K562 (cell line): ENCODE results near the gene TMEM86B. TPM values are rescaled to one million over a fixed set of nuclear protein-coding genes. Genes with fewer than 3 reads are reported as not detected.
A peak's percentile ranks its signal among the peaks of the same experiment; 100 is the strongest.

ENCODE experiments used
- BHLHE40 ChIP-seq: IDR thresholded peaks from 2 replicates; pipeline ENCODE4 v1.6.1; 2011; ENCODE audit warnings: low read length, improper control_type of control experiment
- CHCHD3 ChIP-seq: fragments of 250-450 bp; sonication (Bioruptor Pico); IDR thresholded peaks from 2 replicates; pipeline ENCODE4 v2.1.2; 2022; ENCODE audit warnings: mild to moderate bottlenecking
- DNMT1 ChIP-seq: fragments of 450-650 bp; IDR thresholded peaks from 2 replicates; pipeline ENCODE4 v1.6.1; 2016; ENCODE audit warnings: antibody characterized with exemption, mild to moderate bottlenecking
- ELF4 ChIP-seq: fragments of 450-650 bp; formaldehyde crosslinking; IDR thresholded peaks from 2 replicates; pipeline ENCODE4 v1.4.0; 2022; ENCODE audit warnings: missing genetic modification characterization
- GMEB1 ChIP-seq: fragments of 250-450 bp; sonication (Bioruptor Pico); IDR thresholded peaks from 2 replicates; pipeline ENCODE4 v1.4.0; 2020; ENCODE audit warnings: mild to moderate bottlenecking
- HIVEP1 ChIP-seq: fragments of 250-450 bp; sonication (Bioruptor Pico); IDR thresholded peaks from 2 replicates; pipeline ENCODE4 v1.4.0; 2020; ENCODE audit warnings: mild to moderate bottlenecking
- HNRNPL ChIP-seq: fragments of 200-400 bp; formaldehyde crosslinking; IDR thresholded peaks from 2 replicates; pipeline ENCODE4 v1.6.1; 2017; ENCODE audit warnings: low read depth, mild to moderate bottlenecking, low read length
- KDM1A ChIP-seq, 2 experiments: fragments of 450-650 bp; IDR thresholded peaks; 2 replicates each; pipeline ENCODE4 v1.6.1; 2016; ENCODE audit warnings: mild to moderate bottlenecking in 2 of 2
- LEF1 ChIP-seq: fragments of 450-650 bp; IDR thresholded peaks from 2 replicates; pipeline ENCODE4 v1.6.1; 2016; ENCODE audit warnings: mild to moderate bottlenecking
- MECOM ChIP-seq: fragments of 250-450 bp; sonication (Bioruptor Pico); IDR thresholded peaks from 2 replicates; pipeline ENCODE4 v1.8.0; 2022; ENCODE audit warnings: inconsistent platforms
- POLR2H ChIP-seq: IDR thresholded peaks from 2 replicates; pipeline ENCODE4 v1.6.1; 2016; ENCODE audit warnings: missing genetic modification characterization, low read depth, mild to moderate bottlenecking, control low read depth, missing compliant biosample characterization, moderate library complexity
- SIN3B ChIP-seq: fragments of 450-650 bp; IDR thresholded peaks from 2 replicates; pipeline ENCODE4 v1.6.1; 2017; ENCODE audit warnings: low read depth, mild to moderate bottlenecking, moderate library complexity
- SMAD2 ChIP-seq: fragments of 150-350 bp; IDR thresholded peaks from 2 replicates; pipeline ENCODE4 v1.6.1; 2014; ENCODE audit warnings: low read depth, mild to moderate bottlenecking, low read length
- SMAD4 ChIP-seq: fragments of 250-450 bp; sonication (Bioruptor Pico); conservative IDR thresholded peaks from 2 replicates; pipeline ENCODE4 v1.8.0; 2021; ENCODE audit warnings: inconsistent platforms, mild to moderate bottlenecking, moderate library complexity
- SUPT5H ChIP-seq: fragments of 450-650 bp; IDR thresholded peaks from 2 replicates; pipeline ENCODE4 v1.6.1; 2016
- THAP12 ChIP-seq: fragments of 250-450 bp; sonication (Bioruptor Pico); IDR thresholded peaks from 2 replicates; pipeline ENCODE4 v1.9.0; 2021; ENCODE audit warnings: mild to moderate bottlenecking, inconsistent platforms
- TSC22D4 ChIP-seq: fragments of 450-650 bp; IDR thresholded peaks from 2 replicates; pipeline ENCODE4 v1.6.1; 2016; ENCODE audit warnings: missing genetic modification characterization, missing biosample characterization, control low read depth
- ZBTB1 ChIP-seq: sonication (generic); formaldehyde crosslinking; IDR thresholded peaks from 2 replicates; pipeline ENCODE4 v1.8.1; 2023; ENCODE audit warnings: missing genetic modification reagents, low read depth, mild to moderate bottlenecking, borderline replicate concordance
- ZBTB26 ChIP-seq: fragments of 450-650 bp; formaldehyde crosslinking; IDR thresholded peaks from 2 replicates; pipeline ENCODE4 v1.4.0; 2022; ENCODE audit warnings: missing genetic modification characterization
- ZNF143 ChIP-seq: sonication (generic); formaldehyde crosslinking; IDR thresholded peaks from 2 replicates; pipeline ENCODE4 v1.9.0; 2022; ENCODE audit warnings: mild to moderate bottlenecking, missing genetic modification reagents
- ZNF232 ChIP-seq: sonication (generic); formaldehyde crosslinking; IDR thresholded peaks from 2 replicates; pipeline ENCODE4 v1.8.0; 2022; ENCODE audit warnings: mild to moderate bottlenecking, missing genetic modification reagents
- ZNF436 ChIP-seq: fragments of 250-450, 450-650 bp; sonication (Bioruptor Pico); formaldehyde crosslinking; IDR thresholded peaks from 2 replicates; pipeline ENCODE4 v1.7.0; 2020; ENCODE audit warnings: mild to moderate bottlenecking
- ZNF445 ChIP-seq: fragments of 250-450 bp; sonication (Bioruptor Pico); IDR thresholded peaks from 2 replicates; pipeline ENCODE4 v1.4.0; 2020; ENCODE audit warnings: low read depth, mild to moderate bottlenecking, moderate library complexity
- ZNF449 ChIP-seq: fragments of 250-450 bp; sonication (Bioruptor Pico); IDR thresholded peaks from 2 replicates; pipeline ENCODE4 v1.8.0; 2022; ENCODE audit warnings: moderate library complexity, mild to moderate bottlenecking, inconsistent platforms
- polyA plus RNA-seq, 8 experiments: library from polyadenylated mRNA; depleted of rRNA in 4 of 8; stranded (reverse) in 5 of 8; unstranded in 3 of 8; fragments of >200 nt; fragmentation: Nextera tagmentation in 2 of 8; fragmentation: Illumina TruSeq in 1 of 8; extraction: Ambion mirVana in 2 of 8; extraction: Trizol in 1 of 8; gene quantifications; 2 replicates each; pipeline versions ENCODE4 v1.2.1 to v1.2.3, GENCODE V29; 2011 to 2014; ENCODE audit warnings: inconsistent platforms in 1 of 8, missing spikeins in 1 of 8
- total RNA-seq, 7 experiments: library from RNA; depleted of rRNA in 6 of 7; stranded (reverse); fragments of >200 nt in 6 of 7; fragmentation: Illumina TruSeq in 2 of 7; extraction: Trizol in 2 of 7; gene quantifications; 2 replicates each; pipeline versions ENCODE4 v1.2.1 to v1.2.3, GENCODE V29; 2011 to 2021; ENCODE audit warnings: low replicate concordance in 1 of 7

TMEM86B gene
- total and polyA plus RNA-seq, 9 of the 15 experiments (the other 6 are each of a cell fraction or from before 2014, with no cell fraction given), result 0.28 to 7.9 (median 2.1) TPM

GRCh38 chr19:55270172-55270942 lies 41.8 kb upstream of the TMEM86B start (continued):
- TF ChIP-seq GMEB1 (0 out of 2 replicates have a peak, but pooled peaks have one; percentile 21), ZNF232 (CRISPR knock-in tag) (no peak), SIN3B (no peak), SUPT5H (peak; percentile 40), ZNF436 (no peak), POLR2H (no peak), MECOM (CRISPR knock-in tag) (no peak), ZNF143 (CRISPR knock-in tag) (peak; percentile 45; the same call in 1 of the 2 replicates), SMAD2 (no peak), CHCHD3 (CRISPR knock-in tag) (no peak), ZBTB26 (CRISPR knock-in tag) (peak; percentile 95), THAP12 (CRISPR knock-in tag) (no peak), DNMT1 (no peak), TSC22D4 (tag) (no peak), HIVEP1 (CRISPR knock-in tag) (no peak), ZNF449 (CRISPR knock-in tag) (0 out of 2 replicates have a peak, but pooled peaks have one; percentile 33), ZNF445 (CRISPR knock-in tag) (no peak), SMAD4 (peak; percentile 92), BHLHE40 (0 out of 2 replicates have a peak, but pooled peaks have one; percentile 47), HNRNPL (no peak), LEF1 (no peak; the same call in 1 of the 2 replicates), KDM1A (IDR thresholded peaks at IDR 0.05) (peak in 1 of 2 experiments; percentile 64; a peak in 1 of 4 replicates), ELF4 (CRISPR knock-in tag) (peak; percentile 85), ZBTB1 (CRISPR knock-in tag) (no peak)
